ENCODE measurements around the gene TFF2. TPM values are rescaled to one million over a fixed set of nuclear protein-coding genes. Genes with fewer than 3 reads are reported as not detected.

Gene TFF2
- total RNA-seq, 2 experiments from 2014 or later: not detected

DNA sequence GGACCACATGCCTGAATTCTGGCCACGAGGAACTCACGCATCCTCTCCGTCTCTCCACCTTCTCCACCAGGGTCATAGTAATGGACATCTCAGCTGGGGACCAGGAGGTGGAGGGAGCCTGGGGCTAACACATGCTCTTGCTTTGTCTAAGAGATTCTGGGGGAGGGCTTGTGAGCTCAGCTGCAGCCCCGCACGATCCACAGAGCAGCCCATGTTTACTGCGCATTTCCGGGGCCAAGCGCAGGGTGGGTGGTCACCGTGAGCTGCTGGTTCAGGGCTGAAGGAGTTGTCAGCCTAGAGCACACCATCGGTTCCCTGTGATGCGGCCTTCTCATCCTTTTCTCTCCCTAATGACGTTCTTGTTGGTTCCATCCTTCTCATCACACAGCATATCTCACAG, 7.5 kb upstream of the TFF2 start:
- Mint-ChIP-seq H3K27ac (no peak overlapping the region), H3K4me3 (no peak overlapping the region), H3K36me3 (ENCODE audit: low read depth) (peaks cover 5% of the 10 kb centered on the region), H3K27me3 (peaks cover 6% of the 10 kb centered on the region), H3K4me1 (peaks cover 4% of the 10 kb centered on the region), H3K9me3 (peaks cover 26% of the 10 kb centered on the region)
- ChIA-PET POLR2A (no interaction called here), CTCF (interaction anchor here (1.0 to 1.2 kb wide), 3 partner anchors 9 to 16 kb away, joined by 3 to 4 read pairs (median 3); no protein-coding TSS in a partner anchor)
- no peak for DNase-seq

DNA sequence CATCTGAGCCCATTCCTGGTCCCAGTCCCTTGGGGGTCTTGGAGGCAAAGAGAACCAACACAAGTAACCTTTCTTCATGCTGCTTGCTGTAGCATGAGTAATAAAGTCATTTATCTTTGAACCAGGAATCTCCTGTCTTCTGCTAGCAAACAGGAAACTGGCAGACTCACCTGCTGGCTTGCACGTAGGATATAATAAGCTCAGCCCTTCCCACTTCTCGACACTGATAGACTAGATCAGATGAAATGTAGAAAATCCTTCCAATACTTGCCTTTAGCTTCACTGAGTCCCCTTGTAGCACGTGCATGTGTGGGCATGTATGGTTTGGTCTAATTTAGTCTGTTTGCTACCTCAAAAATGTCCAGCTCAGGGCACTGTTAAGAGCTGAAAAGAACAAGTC, 6.5 kb upstream of the TFF2 start:
- no peak for DNase-seq
- Mint-ChIP-seq H3K4me1 (peaks cover 2% of the 10 kb centered on the region), H3K27ac (no peak overlapping the region), H3K4me3 (no peak overlapping the region), H3K9me3 (peaks cover 26% of the 10 kb centered on the region), H3K36me3 (ENCODE audit: low read depth) (peaks cover 5% of the 10 kb centered on the region), H3K27me3 (peaks cover 6% of the 10 kb centered on the region)
- ChIA-PET POLR2A (no interaction called here), CTCF (interaction anchor here (1.0 to 1.2 kb wide), 3 partner anchors 10 to 17 kb away, joined by 3 to 4 read pairs (median 3); no protein-coding TSS in a partner anchor)

DNA sequence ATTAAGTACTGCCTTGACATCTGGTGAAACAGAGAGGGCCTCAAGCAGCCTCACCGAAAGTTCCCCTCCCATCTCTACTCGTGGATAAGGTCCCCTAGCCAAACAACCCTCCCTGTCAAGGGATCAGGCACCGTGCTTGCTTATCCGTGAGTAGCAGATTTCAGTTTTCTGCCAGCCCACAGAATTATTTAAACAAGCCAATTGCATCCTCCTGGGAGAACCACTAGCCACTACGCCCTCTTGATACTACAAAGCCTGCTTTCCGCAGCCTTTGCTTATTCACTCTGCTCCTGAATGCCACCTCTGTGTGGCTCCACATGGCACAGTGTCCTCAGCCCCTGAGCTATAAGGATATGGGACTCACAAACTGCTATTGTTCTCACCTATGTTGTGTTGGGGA, 5.9 kb upstream of the TFF2 start:
- CTCF ChIA-PET: no interaction called here
- no peak for DNase-seq
- POLR2A ChIA-PET: no interaction called here

DNA sequence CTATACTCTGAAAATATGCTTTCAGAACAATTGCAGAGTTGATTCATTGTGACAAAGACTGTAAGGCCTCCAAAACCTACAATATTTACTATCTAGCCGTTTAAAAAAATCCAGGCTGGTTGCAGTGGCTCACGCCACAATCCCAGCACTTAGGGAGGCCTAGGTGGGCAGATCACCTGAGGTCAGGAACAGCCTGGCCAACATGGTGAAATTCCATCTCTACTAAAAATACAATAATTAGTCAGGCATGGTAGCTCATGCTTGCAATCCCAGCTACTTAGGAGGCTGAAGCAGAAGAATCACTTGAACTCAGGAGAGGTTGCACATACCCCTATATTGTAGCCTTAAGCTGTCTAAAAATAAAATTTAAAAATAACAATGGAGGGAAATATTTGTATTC, 5.3 kb upstream of the TFF2 start:
- Mint-ChIP-seq H3K4me3 (no peak overlapping the region), H3K36me3 (ENCODE audit: low read depth) (peaks cover 5% of the 10 kb centered on the region), H3K9me3 (peaks cover 26% of the 10 kb centered on the region), H3K27me3 (peaks cover 5% of the 10 kb centered on the region), H3K4me1 (peaks cover 2% of the 10 kb centered on the region), H3K27ac (no peak overlapping the region)
- no peak for DNase-seq
- CTCF ChIA-PET: no interaction called here
- POLR2A ChIA-PET: no interaction called here

More for the DNA sequence above, 5.9 kb upstream of the TFF2 start:
- Mint-ChIP-seq H3K9me3 (peaks cover 26% of the 10 kb centered on the region), H3K27me3 (peaks cover 5% of the 10 kb centered on the region), H3K27ac (no peak overlapping the region), H3K4me3 (no peak overlapping the region), H3K36me3 (ENCODE audit: low read depth) (peaks cover 5% of the 10 kb centered on the region), H3K4me1 (peaks cover 2% of the 10 kb centered on the region)

DNA sequence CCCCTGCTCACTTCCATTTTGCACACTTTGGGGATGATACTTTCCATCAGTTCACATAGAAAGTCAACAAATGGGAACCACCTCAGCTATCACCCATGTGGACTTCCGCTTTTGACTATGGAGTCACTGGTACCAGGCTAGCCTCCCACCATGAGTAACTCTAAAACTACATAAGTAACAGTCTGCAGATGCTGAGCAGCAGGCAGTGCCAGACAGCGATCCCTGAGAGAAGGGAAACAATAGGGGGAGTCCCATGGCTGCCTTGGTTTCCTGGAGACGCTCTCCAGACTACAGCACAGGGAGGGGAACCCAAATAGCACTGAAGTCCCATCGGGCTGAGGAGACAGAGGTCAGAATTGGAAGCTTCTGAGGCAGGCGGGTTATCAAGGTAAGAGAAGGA, 2.8 kb upstream of the TFF2 start:
- Mint-ChIP-seq H3K4me3 (no peak overlapping the region), H3K27me3 (peaks cover 5% of the 10 kb centered on the region), H3K4me1 (peaks cover 2% of the 10 kb centered on the region), H3K9me3 (peaks cover 22% of the 10 kb centered on the region), H3K27ac (peak overlapping the region; percentile 22), H3K36me3 (ENCODE audit: low read depth) (peaks cover 5% of the 10 kb centered on the region)
- ChIA-PET CTCF (interaction anchor here (0.9 to 1.5 kb wide), 3 partner anchors 11 to 43 kb away, joined by 3 to 4 read pairs (median 3); no protein-coding TSS in a partner anchor), POLR2A (no interaction called here)
- no peak for DNase-seq

DNA sequence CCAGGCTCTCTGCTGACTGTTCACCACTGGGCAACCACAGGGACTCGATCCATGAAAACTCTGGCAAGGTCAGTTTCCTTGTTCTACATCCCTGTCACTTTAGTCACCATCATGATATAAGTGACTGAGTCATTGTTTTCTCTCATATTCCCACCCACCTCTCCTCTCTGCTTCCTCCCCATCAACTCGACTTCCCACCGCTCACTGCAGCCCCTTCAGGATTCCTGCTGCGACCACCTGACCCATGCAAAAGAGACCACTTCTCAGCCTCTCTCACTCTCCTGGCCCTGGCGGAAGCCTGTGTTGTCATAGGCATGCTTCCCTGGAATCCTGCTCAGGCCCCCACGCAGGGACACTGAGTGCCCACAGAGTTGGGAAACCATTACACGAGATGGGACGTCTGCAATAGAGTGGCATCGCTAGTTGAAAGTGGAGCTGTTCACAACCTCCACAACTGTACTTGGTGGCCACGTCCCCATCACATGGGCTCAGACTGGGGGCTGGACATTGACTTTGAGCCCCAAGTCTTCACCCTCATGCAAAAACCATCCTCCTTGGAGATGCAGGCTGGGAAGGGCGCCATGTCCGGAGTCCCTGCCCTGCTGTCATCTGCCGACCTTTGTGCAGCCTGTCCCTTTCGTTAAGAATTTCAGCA, 1.8 kb upstream of the TFF2 start:
- POLR2A ChIA-PET: no interaction called here

DNA sequence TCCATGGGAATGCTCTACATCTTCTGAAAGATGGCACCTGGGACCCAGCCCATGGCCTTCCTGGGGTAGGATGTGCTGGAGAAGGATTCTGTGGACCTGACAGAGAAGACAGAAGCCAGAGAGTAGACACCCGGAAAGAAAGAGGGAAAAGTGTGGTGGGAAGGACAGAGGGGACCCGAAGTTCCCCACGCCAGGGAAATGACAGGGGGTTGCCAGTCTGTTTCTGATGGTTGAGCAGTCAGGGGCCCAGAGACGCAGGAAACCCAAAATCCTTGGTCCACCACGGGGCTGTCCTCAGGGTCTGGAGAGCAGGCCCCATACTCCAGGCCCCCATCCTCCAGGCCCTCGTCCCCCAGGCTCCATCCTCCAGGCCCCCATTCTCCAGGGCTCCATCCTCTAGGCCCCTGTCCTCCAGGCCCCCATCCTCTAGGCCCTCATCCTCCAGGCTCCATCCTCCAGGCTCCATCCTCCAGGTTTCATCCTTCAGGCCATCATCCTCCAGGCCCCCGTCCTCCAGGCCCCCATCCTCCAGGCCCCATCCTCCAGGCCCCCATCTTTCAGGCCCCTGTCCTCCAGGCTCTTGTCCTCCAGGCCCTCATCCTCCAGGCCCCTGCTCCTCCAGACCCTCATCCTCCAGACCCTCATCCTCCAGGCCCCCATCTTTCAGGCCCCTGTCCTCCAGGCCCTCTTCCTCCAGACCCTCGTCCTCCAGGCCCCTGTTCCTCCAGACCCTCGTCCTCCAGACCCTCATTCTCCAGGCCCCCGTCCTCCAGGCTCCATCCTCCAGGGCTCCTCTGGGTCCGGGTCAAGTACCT, 1.0 kb upstream of the TFF2 start:
- Mint-ChIP-seq H3K27me3 (peaks cover 5% of the 10 kb centered on the region), H3K9me3 (peaks cover 16% of the 10 kb centered on the region), H3K27ac (no peak overlapping the region), H3K4me1 (no peaks in the 10 kb centered on the region), H3K4me3 (no peak overlapping the region), H3K36me3 (ENCODE audit: low read depth) (peaks cover 3% of the 10 kb centered on the region)
- CTCF ChIA-PET: interaction anchor here (1.5 kb wide), 1 partner anchor 41 kb away, joined by 3 read pairs; no protein-coding TSS in a partner anchor
- no peak for DNase-seq
- POLR2A ChIA-PET: no interaction called here

More for the DNA sequence above, 1.8 kb upstream of the TFF2 start:
- CTCF ChIA-PET: interaction anchor here (0.9 to 1.5 kb wide), 3 partner anchors 10 to 42 kb away, joined by 3 to 4 read pairs (median 3); no protein-coding TSS in a partner anchor
- H3K4me3 Mint-ChIP-seq: no peak overlapping the region
- peaks cover 22% of the 10 kb centered on the region for H3K9me3 Mint-ChIP-seq
- H3K36me3 Mint-ChIP-seq (ENCODE audit: low read depth): peaks cover 3% of the 10 kb centered on the region
- H3K27me3 Mint-ChIP-seq: peaks cover 5% of the 10 kb centered on the region
- no peak overlapping the region for H3K27ac Mint-ChIP-seq
- H3K4me1 Mint-ChIP-seq: peaks cover 2% of the 10 kb centered on the region
- DNase-seq: no peak

DNA sequence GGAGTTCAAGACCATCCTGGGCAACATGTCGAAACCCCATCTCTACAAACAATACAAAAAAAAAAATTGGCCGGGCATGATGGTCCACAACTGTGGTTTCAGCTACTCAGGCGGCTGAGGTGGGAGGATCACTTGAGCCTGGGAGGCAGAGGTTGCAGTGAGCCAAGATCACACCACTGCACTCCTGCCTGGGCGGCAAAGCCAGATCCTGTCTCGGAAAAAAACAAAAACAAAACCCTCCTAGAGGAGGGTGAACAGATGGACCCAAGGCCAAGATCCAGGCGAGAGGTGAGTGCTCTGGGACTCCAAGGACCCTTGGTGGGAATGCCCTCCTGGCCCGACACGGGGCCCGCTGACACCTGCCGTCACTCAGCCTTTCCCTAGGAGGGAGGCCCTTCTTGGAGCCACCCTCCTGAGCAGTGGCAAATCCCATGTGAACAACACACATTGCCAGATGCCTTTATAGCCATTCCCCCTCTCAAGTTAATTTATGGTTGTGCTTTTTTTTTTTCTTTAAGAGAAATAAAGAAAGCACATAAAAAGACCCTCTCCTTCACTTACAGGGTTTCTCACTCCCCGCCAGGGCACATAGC, 380 bp downstream of the TFF2 start:
- no peak for DNase-seq
- peaks cover 11% of the 10 kb centered on the region for H3K9me3 Mint-ChIP-seq
- ChIA-PET POLR2A (no interaction called here), CTCF (interaction anchor here (0.6 kb wide), 2 partner anchors 48 to 81 kb away, joined by 3 read pairs; no protein-coding TSS in a partner anchor)
- H3K27me3 Mint-ChIP-seq: peaks cover under 1% of the 10 kb centered on the region
- H3K27ac Mint-ChIP-seq: no peak overlapping the region
- H3K4me1 Mint-ChIP-seq: no peaks in the 10 kb centered on the region
- H3K4me3 Mint-ChIP-seq: no peak overlapping the region
- H3K36me3 Mint-ChIP-seq (ENCODE audit: low read depth): no peaks in the 10 kb centered on the region

DNA sequence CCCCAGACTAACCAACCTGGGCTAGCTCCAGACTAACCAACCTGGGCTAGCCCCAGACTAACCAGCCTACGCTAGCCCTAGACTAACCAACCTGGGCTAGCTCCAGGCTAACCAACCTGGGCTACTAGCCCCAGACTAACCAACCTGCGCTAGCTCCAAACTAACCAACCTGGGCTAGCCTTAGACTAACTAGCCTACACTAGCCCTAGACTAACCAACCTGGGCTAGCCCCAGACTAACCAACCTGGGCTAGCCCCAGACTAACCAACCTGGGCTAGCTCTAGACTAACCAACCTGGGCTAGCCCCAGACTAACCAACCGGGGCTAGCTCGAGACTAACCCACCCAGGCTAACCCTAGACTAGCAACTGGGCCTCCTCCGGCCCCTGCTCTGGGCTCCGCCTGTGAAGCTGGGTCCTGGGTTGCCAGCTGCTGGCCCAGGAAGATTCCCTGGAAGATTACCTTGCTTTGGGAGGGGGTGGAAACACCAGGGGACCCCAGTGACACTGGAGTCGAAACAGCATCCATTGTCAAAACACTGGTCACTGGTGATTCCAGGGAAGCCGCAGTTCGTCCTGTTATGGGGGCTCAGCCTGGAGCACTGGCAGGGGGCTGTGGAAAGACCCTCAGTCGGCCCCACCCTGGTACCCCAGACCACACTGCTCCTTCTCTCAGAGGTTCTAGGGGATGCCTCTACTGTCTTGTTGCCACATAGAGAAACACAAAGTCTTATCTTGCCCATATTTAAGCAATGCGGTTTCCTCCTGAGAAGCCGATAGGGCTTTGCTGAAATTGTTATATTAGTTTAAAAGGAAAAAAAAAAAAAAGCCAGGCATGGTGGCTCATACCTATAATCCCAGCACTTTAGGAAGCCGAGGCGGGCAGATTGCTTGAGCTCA, 1.1 kb downstream of the TFF2 start:
- H3K36me3 Mint-ChIP-seq (ENCODE audit: low read depth): no peaks in the 10 kb centered on the region
- no peaks in the 10 kb centered on the region for H3K4me1 Mint-ChIP-seq
- peaks cover 8% of the 10 kb centered on the region for H3K9me3 Mint-ChIP-seq
- no peak overlapping the region for H3K27ac Mint-ChIP-seq
- ChIA-PET CTCF (interaction anchor here (0.6 to 1.2 kb wide), 3 partner anchors 33 to 82 kb away, joined by 3 read pairs; no protein-coding TSS in a partner anchor), POLR2A (no interaction called here)
- no peak for DNase-seq
- H3K4me3 Mint-ChIP-seq: no peak overlapping the region
- H3K27me3 Mint-ChIP-seq: no peaks in the 10 kb centered on the region

DNA sequence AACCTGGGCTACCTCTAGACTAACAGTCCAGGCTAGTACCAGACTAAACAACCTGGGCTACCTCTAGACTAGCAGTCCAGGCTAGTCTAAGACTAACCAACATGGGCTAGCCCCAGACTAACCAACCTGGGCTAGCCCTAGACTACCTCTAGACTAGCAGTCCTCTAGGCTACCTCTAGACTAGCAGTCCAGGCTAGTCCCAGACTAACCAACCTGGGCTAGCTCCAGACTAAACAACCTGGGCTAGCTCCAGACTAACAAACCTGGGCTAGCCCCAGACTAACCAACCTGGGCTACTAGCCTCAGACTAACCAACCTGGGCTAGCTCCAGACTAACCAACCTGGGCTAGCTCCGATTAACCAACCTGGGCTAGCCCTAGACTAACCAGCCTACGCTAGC, 2.0 kb downstream of the TFF2 start:
- H3K36me3 Mint-ChIP-seq (ENCODE audit: low read depth): no peaks in the 10 kb centered on the region
- no peaks in the 10 kb centered on the region for H3K27me3 Mint-ChIP-seq
- H3K27ac Mint-ChIP-seq: no peak overlapping the region
- DNase-seq: no peak
- H3K4me3 Mint-ChIP-seq: no peak overlapping the region
- ChIA-PET POLR2A (no interaction called here), CTCF (interaction anchor here (1.2 kb wide), 1 partner anchor 34 kb away, joined by 3 read pairs; no protein-coding TSS in a partner anchor)
- no peaks in the 10 kb centered on the region for H3K4me1 Mint-ChIP-seq
- H3K9me3 Mint-ChIP-seq: peaks cover 5% of the 10 kb centered on the region

DNA sequence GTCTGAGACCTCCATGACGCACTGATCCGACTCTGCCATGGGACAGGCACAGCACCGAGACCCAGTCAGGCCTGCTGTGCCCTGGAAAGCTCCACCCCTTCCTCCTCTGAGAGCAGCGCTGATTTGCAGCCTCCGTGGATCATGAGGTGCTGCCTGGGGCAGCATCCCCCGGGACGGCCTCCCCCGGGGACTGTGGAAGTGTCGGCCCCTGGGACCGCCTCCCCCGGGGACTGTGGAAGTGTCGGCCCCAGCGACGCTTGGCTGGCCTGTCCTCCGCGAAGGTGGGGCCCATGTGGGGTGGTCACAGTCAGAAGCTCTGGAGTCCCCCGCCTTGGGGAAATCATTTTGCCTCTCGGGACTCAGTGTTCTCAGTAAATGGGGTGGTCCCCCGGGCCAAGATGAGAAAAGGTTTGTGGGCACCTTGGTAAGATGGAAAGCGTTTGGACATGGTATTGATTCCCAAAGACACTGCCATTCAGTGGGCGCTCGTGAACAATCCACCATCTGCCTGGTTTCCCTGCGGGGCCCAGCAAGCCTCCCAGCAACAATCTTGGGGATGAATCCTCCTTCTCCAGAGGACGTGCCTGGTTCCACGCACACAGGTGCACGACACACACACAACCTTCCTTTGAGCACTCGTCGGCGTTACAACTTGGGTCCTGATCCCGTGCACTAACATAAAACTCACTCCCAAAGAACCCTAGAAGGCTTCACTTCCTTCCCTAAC, 3.0 kb downstream of the TFF2 start:
- Mint-ChIP-seq H3K4me1 (no peaks in the 10 kb centered on the region), H3K27ac (no peak overlapping the region), H3K36me3 (ENCODE audit: low read depth) (no peaks in the 10 kb centered on the region), H3K27me3 (no peaks in the 10 kb centered on the region), H3K9me3 (no peaks in the 10 kb centered on the region), H3K4me3 (no peak overlapping the region)
- DNase-seq: no peak
- ChIA-PET POLR2A (no interaction called here), CTCF (no interaction called here)

All from activated CD4-positive, alpha-beta T cell treated with anti-CD3 and anti-CD28 coated beads, Interleukin-2, amount 10 ng/mL, durations not matched to agents 7 days and 5 days (primary cell).